ENCODE data around the gene PRKAG2. TPM values are rescaled to one million over a fixed set of nuclear protein-coding genes. Genes with fewer than 3 reads are reported as not detected.

Gene PRKAG2
- total and polyA plus RNA-seq, 2 of the 8 experiments (the other 6 are each of a cell fraction or from before 2014, with no cell fraction given), result 7.5 to 18.1 TPM

GRCh38 chr7:151732834-151733592, 143.9 kb downstream of the PRKAG2 start:
- Histone ChIP-seq H2BK12ac (ENCODE audit: low read depth, low read length) (no peak overlapping the region), H3K18ac (ENCODE audit: extremely low read depth, low read length) (no peak overlapping the region), H4K5ac (ENCODE audit: insufficient read length, low read depth, low read length) (no peak overlapping the region), H3K36me3 (ENCODE audit: control insufficient read depth in 2 of 4, insufficient read depth in 4 of 4, low read length in 3 of 4) (no peaks in the 10 kb centered on the region), H4K91ac (replicated peaks; ENCODE audit: insufficient read length, low read length) (no peak overlapping the region), H2BK20ac (ENCODE audit: low read length) (no peak overlapping the region), H2AK5ac (ENCODE audit: low read depth, low read length) (no peak overlapping the region), H3K4me1 (replicated peaks in 1 of 4; ENCODE audit: control insufficient read depth in 3 of 4, insufficient read depth in 4 of 4, low read length in 3 of 4) (peaks cover 5 to 16% (median 10%) of the 10 kb centered on the region in 4 experiments), H3K27me3 (replicated peaks in 1 of 4; ENCODE audit: control insufficient read depth in 3 of 4, extremely low read depth in 1 of 4, insufficient read depth in 3 of 4, low read length in 3 of 4) (no peaks in the 10 kb centered on the region; a peak in 1 of 7 replicates), H3K79me2 (ENCODE audit: control insufficient read depth in 1 of 2, insufficient read depth in 2 of 2, low read length in 2 of 2) (no peaks in the 10 kb centered on the region), H3K56ac (replicated peaks; ENCODE audit: insufficient read length, low read depth, low read length) (no peak overlapping the region), H4K20me1 (replicated peaks in 1 of 2; ENCODE audit: control insufficient read depth in 1 of 2, insufficient read depth in 2 of 2, low read length in 2 of 2) (no peaks in the 10 kb centered on the region), H3K23me2 (ENCODE audit: low read depth, low read length) (no peaks in the 10 kb centered on the region), H3K27ac (ENCODE audit: low read depth, low read length) (no peak overlapping the region; the same call in 1 of the 2 replicates), H3K9ac (replicated peaks in 1 of 4; ENCODE audit: extremely low read depth in 1 of 4, low read depth in 3 of 4, low read length in 3 of 4) (no peak overlapping the region), H3K14ac (ENCODE audit: insufficient read length) (no peak overlapping the region), H2BK120ac (replicated peaks; ENCODE audit: low read depth, low read length) (no peak overlapping the region), H2BK5ac (ENCODE audit: low read depth, low read length) (no peak overlapping the region), H2AFZ (ENCODE audit: low read length) (no peak overlapping the region), H3K4me3 (ENCODE audit: extremely low read depth in 1 of 4, insufficient read depth in 2 of 4, low read depth in 3 of 4, low read length in 4 of 4) (no peak overlapping the region), H3K4me2 (ENCODE audit: insufficient read depth in 1 of 2, low read depth in 2 of 2, low read length in 2 of 2) (no peak overlapping the region), H2BK15ac (ENCODE audit: low read length) (no peak overlapping the region), H3K23ac (ENCODE audit: insufficient read length) (no peak overlapping the region), H3K4ac (replicated peaks; ENCODE audit: insufficient read length, low read depth, low read length) (no peak overlapping the region), H4K8ac (ENCODE audit: extremely low read depth, insufficient read depth, low read length) (no peak overlapping the region), H3K79me1 (ENCODE audit: low read depth, low read length) (no peaks in the 10 kb centered on the region), H3K9me3 (ENCODE audit: insufficient read depth in 2 of 2, low read depth in 1 of 2, low read length in 1 of 2) (no peaks in the 10 kb centered on the region)
- 92% methylated on average over 9 of the region's 9 CpGs; no CpG with 5 or more reads in 1 of the 2 experiments for WGBS, 2 experiments (ENCODE audit: extremely low coverage in 1 of 2, insufficient coverage in 1 of 2, insufficient read length in 1 of 2, insufficient replicate concordance in 2 of 2, low coverage in 1 of 2, low lambda C conversion rate in 2 of 2, missing lambda C conversion rate in 1 of 2)
- DNase-seq (ENCODE audit: low read depth in 1 of 2, low spot score in 2 of 2) (no peak), FAIRE-seq (no peak)
- TF ChIP-seq RXRA (IDR thresholded peaks at IDR 0.05; ENCODE audit: insufficient read depth, low read depth, low read length), result no peak
- no peak for TF ChIP-seq ASH2L (IDR thresholded peaks at IDR 0.05; ENCODE audit: low read length)
- no peak for TF ChIP-seq HDAC2 (IDR thresholded peaks at IDR 0.05; ENCODE audit: borderline replicate concordance in 1 of 2, low read depth in 2 of 2, low read length in 2 of 2)
- TF ChIP-seq TBP (IDR thresholded peaks at IDR 0.05; ENCODE audit: low read depth, low read length), result no peak
- ChIA-PET POLR2A (ENCODE audit: partially characterized antibody) (no interaction called here), CTCF (ENCODE audit: partially characterized antibody) (interaction anchor here (0.5 to 5.7 kb wide), 12 partner anchors 13 to 298 kb away, joined by 3 to 29 read pairs (median 5); no protein-coding TSS in a partner anchor)

Data from H1 (cell line).